Astrocyte of the spinal cord (primary cell): Measurements from ENCODE around the gene POP7.
"Not testable (repeated sequence)": the region's sequence is repeated elsewhere in the genome, so short reads cannot be mapped to it uniquely, and the experiment has no call there.

ENCODE experiments used
- DNase-seq: peaks from one replicate; pipeline ENCODE4 v3.0.0; 2011; ENCODE audit warnings: low read depth, low spot score
- H3K4me3 ChIP-seq: 2 replicates; pipeline ENCODE4 v1.5.1; 2011; ENCODE audit warnings: low read depth, mild to moderate bottlenecking, low read length, moderate library complexity
- in situ Hi-C: cut with HindIII; loops from 2 replicates; pipeline ENCODE4 v1.10.0; 2017; ENCODE audit warnings: low sequenced_read_pairs
- TF ChIP-seq, protein P1 (sequence below): IDR thresholded peaks from 2 replicates; pipeline ENCODE4 v1.5.1; 2012; ENCODE audit warnings: low read depth, mild to moderate bottlenecking, low read length, inconsistent platforms

Gene POP7

DNA sequence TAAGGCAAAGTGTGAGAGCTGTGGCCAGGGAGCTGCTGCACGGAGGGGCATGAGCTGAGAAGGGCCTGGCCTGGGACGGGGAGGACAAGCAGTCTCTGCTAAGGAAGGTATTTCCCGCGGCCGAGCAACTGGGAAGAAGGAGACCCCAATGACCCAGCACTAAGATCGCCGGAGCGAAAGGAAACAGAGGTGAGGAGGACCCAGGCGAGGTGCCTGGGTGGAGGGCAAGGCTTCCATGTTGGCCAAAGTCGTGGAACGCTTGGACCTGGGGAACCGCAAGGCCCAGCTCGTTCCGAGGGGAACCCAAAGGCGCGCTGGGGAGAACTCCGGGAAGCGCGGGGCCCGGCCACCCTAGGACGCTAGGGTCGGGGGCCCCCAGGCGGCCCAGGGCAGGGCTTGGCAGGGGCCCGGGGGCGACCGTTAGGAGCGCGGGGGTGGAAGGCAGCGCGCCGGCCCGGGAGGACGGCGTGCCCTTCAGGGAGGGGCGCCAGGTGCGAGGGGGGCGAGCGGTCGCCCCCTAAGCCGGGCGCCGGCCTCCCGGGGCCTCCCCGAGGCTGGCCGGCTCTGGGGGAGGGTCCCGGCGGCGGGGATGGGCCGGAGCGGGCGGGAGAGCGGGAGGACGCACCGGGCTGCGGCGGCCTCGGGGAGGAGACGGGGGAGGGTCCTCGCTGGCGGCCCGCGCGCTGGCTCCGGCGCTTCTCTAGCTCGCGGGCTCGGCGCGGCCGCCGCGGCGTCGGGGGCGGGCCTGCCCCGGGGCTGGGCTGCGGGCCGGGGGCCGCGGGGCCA lies 12.4 kb upstream of the POP7 start:
- peak overlapping the region; percentile 74 for H3K4me3 ChIP-seq
- DNase-seq, result no peak
- TF ChIP-seq, protein P1, sequence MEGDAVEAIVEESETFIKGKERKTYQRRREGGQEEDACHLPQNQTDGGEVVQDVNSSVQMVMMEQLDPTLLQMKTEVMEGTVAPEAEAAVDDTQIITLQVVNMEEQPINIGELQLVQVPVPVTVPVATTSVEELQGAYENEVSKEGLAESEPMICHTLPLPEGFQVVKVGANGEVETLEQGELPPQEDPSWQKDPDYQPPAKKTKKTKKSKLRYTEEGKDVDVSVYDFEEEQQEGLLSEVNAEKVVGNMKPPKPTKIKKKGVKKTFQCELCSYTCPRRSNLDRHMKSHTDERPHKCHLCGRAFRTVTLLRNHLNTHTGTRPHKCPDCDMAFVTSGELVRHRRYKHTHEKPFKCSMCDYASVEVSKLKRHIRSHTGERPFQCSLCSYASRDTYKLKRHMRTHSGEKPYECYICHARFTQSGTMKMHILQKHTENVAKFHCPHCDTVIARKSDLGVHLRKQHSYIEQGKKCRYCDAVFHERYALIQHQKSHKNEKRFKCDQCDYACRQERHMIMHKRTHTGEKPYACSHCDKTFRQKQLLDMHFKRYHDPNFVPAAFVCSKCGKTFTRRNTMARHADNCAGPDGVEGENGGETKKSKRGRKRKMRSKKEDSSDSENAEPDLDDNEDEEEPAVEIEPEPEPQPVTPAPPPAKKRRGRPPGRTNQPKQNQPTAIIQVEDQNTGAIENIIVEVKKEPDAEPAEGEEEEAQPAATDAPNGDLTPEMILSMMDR, result no peak
- in situ Hi-C loops, result no loop called here

DNA sequence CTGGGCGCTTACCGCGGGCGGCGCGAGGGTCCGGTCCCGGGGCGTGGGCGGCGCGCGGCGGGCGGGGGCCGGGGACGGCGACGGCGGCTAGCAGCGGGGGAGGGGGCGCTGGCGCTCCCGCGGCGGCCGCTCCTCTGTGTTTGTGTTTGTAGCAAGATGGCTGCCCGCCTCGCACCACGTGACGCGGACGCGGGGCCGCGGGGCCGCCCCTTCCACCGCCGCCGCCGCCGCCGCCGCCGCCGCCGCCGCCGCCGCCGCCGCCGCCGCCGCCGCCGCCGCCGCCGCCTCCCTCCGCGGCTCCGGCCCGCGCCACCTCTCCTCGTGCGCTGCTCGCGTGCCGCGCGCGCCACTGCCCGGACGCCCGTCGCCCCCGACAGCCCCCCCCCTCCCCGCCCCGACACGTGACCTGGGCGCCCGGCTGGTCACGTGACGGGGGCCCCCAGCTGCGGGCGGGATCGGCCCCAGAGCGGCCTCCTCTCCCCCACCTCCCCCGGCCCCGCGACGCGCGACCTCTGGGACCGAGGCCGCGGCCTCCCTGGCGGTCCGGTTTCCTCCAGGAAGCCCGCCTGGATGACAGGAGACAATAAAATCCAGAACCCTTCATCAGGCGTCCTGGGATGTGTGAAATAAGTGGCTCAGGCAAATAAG lies 11.7 kb upstream of the POP7 start, which contains the start of gene GIGYF1:
Gene GIGYF1, minus strand, starts transcription at position 153 of the 648 bp plus-strand sequence. CDS start 6,012 bp downstream, outside the sequence.
- H3K4me3 ChIP-seq, result peak within 1 kb of the TSS; percentile 74
- TF ChIP-seq, protein P1, result no peak
- in situ Hi-C loops, result no loop called here
- DNase-seq, result peak; percentile 48

DNA sequence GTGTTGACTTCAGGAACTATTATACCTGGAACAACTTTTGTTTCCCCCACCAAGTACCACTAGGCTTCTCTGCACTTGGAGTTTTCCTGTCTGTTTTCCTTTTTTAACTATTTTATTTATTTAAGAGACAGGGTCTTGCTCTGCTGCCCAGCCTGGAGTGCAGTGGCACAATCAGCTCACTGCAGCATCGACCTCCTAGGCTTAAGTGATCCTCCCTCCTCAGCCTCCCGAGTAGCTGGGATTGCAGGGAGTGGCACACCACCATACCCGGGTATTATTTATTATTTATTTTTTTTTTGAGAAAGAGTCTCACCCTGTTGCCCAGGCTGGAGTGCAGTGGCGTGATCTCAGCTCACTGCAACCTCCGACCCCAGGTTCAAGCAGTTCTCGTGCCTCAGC lies 9.8 kb upstream of the POP7 start:
- no peak for DNase-seq
- H3K4me3 ChIP-seq, result no peak overlapping the region
- in situ Hi-C loops, result no loop called here
- TF ChIP-seq, protein P1, result no peak

DNA sequence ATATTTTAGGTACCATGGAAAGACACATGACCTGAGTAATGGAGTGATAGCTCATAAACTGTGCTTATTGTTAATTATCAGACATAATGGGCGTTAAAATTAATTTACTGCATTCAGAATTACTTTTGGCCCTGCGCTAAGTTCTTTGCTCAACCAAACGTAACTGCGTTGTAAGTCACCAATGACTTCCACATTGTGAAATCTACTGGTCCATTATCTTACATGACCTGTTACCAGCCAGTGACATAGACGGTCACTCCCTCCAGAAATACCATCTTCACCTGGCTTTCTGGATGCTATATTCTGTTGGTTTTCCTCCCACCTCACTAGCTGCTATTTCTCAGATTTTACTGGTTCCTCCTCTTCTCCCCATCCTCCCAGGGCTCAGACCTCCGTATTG lies 6.9 kb upstream of the POP7 start:
- TF ChIP-seq, protein P1, result no peak
- no peak for DNase-seq
- in situ Hi-C loops, result no loop called here
- H3K4me3 ChIP-seq, result no peak overlapping the region

DNA sequence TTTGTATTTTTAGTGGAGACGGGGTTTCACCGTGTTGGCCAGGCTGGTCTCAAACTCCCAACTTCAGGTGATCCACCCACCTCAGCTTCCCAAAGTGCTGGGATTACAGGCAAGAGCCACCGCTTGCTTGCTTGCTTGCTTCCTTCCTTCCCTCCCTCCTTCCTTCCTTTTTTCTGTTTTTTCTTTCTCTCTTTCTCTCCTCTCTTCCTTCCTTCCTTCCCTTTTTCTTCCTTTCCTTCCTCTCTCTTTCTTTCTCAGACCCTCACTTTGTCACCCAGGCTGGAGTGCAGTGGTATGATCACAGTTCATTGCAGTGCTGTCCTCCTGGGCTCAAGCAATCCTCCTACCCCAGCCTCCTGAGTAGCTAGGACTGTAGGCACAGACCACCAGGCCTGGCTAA lies 4.8 kb upstream of the POP7 start:
- DNase-seq, in situ Hi-C loops, H3K4me3 ChIP-seq: not testable (repeated sequence)

DNA sequence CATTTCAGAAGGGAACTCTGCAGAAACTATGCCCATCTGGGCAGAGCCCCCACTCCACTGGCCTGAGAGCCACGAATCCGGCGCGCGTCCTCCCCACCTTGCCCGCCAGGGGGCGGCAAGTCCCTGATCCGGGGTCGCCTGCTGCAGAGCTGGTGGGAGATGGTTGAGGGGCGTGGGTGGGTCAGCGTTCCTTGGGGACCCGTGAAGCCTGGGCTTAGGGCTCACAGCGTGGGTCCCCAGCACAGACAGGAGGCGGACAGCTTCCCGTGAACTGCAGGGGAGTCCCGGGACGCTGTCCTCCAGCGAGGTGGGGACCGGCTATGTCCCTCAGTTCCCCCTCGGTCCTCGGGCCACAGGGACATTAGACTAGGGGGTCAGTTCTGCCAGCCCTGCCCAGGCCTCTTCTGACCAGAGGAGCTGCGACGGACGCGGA lies 585 bp upstream of the POP7 start:
- peak; percentile 72 for DNase-seq
- TF ChIP-seq, protein P1, result peak; percentile 94
- in situ Hi-C loops, result no loop called here
- H3K4me3 ChIP-seq, result peak overlapping the region; percentile 82
